HG03066 (cell line): Measurements from ENCODE around the gene MAGI1.
"Not testable (repeated sequence)": the region's sequence is repeated elsewhere in the genome, so short reads cannot be mapped to it uniquely, and the experiment has no call there.

Source experiments
- ATAC-seq: cut with Tn5 transposase; IDR thresholded peaks from one replicate; pipeline ENCODE4 v1.9.1; 2021; ENCODE audit warnings: low read depth; ENCODE audit not compliant: unreplicated experiment

MAGI1 gene

DNA sequence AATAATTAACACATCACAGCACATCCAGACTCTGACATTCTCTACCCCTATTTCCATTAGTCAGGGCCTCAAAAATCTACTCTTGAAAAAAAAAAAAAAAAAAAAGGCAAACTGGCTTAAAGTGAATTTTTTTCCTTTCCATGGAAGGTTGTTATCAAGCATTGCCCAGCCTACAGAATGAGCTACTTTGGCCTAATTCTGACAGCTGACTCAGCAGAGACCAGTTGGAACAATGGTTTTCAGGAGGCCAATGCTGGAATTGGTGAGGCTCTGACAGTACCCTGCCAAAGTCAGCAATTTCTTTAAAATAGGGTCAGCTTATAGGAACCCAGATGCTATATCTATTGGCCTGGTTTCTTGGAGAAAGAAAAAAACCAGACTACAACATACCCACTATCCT lies 454.7 kb downstream of the MAGI1 start:
- ATAC-seq = no peak

DNA sequence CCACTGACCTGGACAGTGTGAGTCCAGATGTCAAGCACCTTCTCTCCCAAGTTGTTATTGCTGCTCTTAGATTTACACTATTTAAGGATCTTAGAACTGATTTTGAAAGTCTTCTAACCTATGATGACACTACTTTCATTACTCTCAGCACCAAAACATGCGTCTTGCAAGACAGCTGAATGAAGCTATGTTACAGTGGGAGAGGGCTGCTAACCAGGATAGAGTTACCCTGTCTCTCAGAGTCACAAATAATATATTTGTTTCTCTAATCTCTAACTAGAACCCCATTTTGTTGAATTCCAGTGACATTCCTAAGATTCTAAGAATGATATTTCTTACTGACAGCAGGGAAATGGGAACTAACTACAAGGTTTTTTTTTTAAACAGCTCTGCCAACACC lies 455.5 kb downstream of the MAGI1 start:
- no peak for ATAC-seq

DNA sequence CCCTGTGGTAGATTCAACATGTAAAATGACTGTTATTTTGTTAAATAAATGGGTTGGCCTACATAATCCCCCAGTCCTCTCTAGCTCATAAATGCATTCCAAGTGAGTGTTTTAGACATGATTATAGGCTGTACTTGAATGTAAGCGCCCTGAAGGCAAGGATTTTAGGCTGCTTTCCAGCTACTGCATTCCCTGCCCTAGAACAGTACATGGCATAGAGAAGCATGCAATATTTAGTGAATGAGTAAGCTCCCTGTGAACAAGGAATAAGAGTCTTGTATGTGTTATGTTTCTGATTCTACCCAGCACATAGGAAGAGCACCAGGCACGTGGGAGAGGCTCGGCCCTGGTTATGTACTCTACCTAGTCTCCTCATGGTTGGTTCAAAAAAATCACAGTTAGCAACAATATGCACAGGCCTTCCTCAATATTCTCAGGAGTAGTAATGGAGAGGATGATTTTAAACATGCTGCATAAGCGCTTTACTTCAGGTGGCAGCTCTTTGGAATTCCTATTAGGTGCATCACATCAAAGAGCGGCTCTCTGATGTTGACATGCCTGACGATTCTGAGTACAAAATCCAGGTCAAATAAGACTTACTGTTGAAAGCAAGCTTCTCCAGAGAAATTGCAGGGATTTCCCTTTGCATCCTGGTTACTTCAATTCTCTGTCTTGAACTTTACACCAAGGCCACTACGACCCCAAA lies 456.6 kb downstream of the MAGI1 start:
- ATAC-seq = no peak

DNA sequence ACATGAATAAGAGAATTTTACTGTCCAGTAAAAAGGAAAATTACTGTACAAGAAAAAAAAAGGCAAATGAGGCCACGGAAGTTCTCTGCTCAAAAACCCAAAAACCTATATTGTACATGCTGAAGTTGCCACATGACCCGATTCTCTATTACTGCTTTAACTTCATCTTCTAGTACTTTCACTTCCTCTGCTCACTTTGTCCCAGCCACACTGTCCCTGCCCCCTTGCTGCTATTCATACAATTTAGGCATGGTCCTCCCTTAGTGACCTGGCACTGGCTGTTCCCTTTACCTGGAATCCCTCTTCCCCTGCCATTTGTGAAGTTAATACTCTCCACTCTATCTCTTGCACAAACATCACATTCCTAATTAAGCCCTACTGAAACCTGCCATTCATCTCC lies 457.4 kb downstream of the MAGI1 start:
- no peak for ATAC-seq

DNA sequence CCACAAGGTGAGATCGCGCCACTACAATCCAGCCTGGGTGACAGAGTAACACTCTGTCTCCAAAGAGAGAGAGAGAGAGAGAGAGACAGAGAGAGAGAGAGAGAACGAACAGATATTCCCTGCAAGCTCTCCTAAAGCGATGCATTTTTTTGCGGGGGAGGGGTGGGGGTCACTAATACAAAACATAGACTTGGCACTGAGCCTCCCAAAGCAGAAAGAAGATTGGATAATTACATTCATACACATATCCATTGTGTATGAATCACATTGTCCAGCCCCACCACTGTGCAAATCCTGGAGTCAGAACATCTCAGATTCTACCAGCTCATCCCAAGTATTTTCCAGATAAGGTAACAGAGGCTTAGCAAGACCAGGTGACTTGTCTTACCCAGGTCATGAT lies 459.9 kb downstream of the MAGI1 start:
- ATAC-seq = no peak

DNA sequence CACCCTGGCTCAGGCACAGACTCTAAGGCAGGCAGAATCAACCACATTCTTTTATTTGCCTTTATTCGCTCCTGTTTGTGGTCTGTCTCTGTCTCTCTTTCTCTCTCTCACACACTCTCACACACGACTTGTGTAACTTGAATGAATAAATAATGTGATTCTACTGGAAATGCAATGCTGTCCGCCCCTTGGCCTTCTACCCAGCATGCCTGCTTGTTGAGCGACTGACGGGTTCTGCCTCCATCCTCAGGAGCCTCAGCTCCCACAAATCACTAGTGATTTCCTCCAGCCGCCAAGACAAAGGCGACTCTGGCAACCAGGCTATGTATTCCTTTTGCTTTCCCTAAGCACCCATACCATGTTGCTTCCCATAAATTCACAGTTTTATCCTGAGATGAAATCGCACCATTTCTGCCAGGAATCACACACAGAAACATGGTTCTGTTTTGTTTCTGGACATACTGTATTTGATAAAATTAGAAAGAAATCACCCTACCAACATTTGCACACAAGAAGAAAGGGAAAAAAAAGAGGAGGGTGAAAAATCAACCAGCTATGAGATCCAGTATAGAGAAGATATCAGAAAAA lies 460.8 kb downstream of the MAGI1 start:
- no peak for ATAC-seq

DNA sequence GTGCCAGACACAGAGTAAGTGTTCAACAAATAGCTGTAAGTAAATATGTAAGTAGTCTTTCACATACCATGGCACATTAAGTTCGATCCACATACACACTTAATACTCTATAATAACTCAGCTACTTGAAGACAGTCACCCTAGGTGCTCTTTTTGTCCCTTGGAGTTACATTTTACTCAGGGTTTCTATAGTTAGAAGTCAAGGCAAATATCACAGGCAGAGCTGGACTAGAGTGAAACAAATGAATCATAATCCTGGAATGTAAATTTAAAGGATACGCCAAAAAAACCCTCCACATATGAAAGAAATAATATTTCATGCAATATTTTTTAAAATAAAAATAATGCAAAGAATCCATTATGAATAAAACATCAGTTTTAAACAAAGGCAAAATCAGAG lies 461.8 kb downstream of the MAGI1 start:
- ATAC-seq = no peak

DNA sequence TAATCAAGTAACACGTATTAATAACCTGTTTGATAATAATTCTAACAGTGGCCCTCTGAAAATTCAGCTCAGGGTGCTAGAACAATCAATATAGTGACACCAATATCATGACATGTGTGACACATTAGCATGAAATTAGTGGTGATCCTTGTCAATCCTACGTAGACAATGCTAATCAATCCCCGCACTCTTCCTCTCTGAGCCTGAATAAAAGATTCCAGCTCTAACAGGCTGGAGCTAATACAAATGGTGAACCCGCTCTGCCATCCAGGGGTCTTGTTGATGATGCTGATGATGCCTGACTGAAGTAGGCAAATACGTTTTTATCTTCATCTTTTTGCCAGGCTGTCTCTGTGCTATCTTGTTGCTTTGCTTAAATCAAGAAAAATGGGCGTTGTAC lies 462.5 kb downstream of the MAGI1 start:
- no peak for ATAC-seq

DNA sequence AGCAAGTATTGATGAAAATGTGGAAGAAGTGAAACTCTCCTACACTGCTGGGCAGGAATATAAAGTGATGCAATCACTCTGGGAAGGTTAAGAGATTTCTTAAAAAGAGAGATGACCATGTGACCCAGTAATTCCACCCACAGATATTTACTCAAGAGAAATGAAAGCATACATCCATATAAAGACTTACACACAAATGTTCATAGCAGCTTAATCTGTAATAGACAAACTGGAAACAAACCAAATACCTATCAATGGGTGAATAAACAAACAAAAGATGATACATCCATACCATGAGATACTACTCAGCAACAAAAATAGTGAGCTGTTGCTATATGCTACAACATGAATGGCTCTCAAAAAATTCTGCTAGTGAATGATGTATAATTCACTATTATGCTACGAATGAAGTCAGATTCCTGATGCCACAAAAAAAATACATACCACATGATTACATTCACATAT lies 463.3 kb downstream of the MAGI1 start:
- no peak for ATAC-seq

DNA sequence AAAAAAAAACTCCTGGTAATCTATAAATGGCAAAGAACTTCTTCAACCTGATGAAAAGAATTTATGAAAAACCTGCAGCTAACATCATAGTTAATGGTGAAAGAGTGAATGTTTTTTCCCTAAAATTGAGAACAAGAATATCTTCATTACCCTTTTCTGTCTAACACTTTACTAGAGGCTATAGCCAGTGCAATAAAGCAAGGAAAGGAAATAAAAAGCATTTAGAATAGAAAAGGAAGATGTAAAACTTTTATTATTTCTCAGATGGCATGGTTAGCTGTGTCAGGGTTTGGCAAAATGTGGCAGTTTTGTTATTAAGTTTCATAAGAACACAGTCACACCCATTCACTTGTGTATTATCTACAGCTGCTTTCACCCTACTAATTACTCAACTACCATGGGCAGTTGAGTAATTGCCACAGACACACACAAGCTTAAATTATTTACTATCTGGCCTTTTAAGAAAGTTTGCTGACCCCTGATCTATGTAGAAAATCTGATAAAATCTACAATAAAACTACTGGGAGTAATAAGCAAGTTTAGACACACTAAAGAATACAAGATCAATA lies 465.1 kb downstream of the MAGI1 start:
- ATAC-seq = no peak

DNA sequence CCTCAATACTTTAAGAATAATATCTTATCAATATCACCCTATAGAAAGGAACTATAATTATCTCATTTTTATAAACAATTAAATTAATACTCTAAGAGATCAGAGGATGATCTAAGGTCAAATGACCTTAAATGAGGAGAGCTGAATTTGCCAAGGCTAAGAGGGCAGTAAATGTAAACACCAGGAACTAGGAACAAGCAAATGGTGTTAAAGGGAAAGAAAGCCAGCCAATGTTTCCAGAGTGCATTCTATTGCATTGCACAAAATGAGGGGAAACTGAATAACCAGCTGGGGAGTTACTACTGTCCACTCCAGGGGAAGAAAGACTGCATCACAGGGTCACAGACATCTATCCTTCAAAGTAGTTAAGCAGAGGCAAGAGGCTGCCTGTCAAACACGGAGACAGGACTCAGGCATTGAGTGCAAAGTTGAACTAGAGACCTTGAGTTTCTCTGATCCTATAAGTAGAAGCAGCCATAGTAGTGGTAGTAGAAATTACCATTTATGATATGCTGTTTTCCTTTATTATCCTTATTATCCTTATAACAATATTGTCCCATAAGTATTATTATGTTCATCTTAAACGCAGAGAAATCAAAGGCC lies 466.4 kb downstream of the MAGI1 start:
- ATAC-seq = no peak

DNA sequence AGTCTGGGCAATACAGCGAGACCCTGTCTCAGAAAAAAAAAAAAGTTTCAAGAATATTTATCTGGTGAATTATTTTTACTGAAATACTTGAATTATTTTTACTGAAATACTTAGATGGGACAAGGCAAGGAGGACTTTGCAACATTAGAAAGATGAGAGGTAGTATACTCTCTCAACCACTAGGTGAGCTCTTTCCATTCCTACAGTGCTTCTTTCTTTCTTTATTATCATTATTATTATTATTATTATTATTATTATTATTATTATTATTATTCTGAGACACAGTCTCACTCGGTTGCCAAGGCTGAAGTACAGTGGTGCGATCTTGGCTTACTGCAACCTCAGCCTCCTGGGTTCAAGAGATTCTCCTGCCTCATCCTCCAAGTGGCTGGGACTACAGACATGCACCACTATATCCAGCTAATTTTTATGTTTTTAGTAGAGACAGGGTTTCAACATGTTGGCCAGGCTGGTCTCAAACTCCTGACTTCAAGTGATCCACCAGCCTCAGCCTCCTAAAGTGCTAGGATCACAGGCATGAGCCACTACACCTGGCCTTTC lies 468.8 kb downstream of the MAGI1 start:
- ATAC-seq = no peak

DNA sequence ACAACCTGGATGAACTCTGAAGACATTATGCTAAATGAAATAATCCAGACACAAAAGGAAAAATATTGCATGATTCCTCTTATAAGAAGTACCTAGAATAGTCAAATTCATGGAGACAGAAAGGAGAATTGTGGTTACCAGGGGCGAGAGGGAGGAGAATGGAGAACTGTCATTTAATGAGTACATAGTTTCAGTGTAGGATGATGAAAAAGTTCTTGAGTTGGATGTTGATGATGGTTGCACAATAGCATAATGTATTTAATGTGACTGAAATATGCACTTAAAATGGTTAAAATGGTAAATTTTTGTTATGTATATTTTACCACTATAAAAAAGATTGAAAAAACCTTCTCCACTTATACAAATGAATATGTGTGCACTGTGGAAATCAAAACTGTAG lies 469.6 kb downstream of the MAGI1 start:
- ATAC-seq = no peak

DNA sequence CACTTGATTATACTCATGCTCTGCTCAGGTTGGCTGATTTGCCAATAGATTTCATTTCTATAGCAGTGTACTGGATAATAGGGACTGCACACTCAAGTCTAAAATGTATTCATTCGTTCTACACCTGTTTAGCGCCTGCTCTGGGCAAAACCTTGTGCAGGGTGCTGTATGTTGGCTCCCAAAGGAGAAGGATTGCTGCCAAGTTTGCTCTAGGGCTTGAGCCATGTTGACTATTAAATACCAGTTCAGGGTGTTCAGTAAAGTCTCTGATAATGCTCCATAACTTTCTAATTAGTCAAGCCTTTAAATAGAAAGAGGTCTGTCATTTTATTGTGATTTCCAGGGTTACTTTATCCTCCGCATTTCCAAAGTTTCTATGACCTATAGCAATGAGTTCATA lies 470.2 kb downstream of the MAGI1 start:
- no peak for ATAC-seq

DNA sequence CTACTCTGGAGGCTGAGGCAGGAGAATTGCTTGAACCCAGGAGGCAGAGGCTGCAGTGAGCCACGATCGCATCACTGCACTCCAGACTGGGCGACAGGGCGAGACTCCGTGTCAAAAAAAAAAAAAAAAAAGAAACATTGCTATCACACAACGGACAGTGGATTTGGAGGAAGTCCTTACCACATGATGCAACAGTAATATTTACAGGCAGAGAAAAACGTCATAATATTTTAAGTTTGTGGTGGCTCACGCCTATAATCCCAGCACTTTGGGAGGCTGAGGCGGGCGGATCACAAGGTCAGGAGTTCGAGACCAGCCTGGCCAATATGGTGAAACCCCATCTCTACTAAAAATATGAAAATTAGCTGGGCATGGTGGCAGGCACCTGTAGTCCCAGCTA lies 473.0 kb downstream of the MAGI1 start:
- ATAC-seq = not testable (repeated sequence)

DNA sequence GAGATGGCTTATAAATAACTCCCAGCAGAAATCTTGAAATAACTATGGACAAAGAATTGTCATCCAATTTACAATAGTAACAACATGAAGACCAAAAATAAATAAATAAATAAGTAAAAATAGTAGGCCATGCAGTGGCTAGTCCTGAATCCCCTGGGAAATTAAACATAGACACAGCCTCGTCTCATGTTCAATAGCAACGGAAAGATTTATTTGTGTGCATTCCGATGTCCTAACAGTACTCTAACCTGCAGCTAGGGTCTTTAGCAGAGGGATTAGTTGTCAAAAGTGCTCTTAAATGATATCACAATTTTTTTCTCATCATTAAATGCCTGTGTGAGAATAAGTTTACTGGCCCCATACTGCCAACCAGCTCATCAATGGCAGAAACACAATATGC lies 474.2 kb downstream of the MAGI1 start:
- ATAC-seq = no peak

DNA sequence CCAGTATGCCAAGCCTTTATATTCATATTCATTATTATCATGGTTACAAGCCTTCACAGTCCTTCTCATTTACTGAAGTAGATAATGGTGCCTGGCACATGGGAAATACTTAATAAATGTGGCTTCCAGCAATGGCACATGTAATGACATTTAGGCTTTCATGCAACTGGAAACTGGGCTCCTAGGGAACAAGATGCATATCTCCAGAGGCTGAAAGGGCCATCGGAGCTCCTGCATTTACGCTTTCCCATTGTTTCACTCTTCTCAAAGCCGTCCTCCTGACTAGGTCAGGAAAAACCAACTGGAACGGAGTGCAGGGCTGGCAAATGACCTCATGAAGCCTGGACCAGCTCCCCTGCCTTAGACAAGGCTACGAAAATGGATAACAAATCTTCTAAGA lies 474.9 kb downstream of the MAGI1 start:
- no peak for ATAC-seq

DNA sequence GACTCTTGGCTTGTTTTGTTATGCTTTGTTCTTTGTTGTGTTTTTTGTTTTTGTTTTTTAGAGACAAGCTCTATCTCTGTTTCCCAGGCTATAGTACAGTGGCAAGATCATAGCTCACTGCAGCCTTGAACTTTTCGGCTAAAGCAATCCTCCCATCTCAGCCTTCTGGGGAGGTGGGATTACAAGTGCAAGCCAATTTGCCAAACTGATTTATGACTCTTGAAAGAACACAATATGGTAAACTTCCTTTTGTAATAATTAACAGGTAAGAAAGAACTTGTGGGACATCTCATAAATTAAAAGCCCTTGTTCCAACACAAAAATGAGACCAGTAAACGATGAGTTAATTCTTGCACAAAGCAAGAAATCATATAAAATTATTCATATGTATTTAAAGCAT lies 476.3 kb downstream of the MAGI1 start:
- ATAC-seq = no peak

DNA sequence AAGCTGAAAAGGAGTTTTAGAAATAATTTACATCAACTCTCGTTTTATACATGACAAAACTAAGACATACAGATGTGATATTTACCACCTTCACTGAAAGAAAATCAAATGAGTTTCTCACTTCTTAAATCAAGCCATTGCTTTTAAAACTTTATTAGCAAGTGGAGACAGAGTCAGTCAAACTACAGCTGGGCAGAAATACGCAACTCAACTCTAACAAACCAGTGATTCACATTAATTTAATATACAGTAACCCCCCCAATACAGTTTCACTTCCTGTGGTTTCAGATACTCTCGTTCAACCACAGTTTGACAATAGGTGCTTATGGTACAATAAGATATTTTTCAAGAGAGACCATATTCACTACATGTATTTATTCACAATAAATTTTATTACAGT lies 477.1 kb downstream of the MAGI1 start:
- ATAC-seq = no peak

DNA sequence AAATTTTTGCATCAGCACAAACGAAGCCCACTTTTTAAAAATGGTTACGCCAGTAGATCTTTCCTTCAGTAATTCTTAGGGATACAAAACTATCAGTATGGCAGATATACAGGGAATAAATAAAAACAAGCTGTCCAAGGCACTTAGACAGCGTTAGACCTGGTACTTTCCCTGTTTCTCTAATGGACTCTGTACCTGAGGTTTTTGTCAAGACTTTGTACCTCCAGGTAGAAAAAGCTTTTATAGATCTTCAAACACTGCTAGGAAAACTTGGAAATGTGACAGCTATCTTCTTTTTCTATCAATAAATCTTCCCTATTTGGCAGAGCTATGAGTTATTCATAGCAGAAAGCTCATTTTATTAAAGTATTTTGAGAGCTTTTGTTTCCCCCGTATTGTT lies 477.8 kb downstream of the MAGI1 start:
- ATAC-seq = no peak

DNA sequence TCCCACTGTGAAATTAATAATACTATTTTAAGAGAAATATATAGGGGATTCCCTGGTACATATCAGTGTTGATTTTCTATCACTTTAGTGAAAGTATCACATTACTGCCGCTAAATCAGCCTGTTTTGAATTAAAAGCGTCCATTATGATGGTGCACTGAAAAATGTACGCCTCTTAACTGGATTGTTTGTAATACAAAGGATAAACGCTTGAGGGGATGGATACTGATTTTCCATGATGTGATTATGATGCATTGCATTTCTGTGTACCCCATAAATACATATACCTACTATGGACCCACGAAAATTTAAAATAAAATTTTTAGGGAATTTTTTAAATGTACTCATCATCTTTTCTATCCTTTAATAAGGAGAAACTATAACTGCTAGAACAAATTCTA lies 478.6 kb downstream of the MAGI1 start:
- no peak for ATAC-seq

DNA sequence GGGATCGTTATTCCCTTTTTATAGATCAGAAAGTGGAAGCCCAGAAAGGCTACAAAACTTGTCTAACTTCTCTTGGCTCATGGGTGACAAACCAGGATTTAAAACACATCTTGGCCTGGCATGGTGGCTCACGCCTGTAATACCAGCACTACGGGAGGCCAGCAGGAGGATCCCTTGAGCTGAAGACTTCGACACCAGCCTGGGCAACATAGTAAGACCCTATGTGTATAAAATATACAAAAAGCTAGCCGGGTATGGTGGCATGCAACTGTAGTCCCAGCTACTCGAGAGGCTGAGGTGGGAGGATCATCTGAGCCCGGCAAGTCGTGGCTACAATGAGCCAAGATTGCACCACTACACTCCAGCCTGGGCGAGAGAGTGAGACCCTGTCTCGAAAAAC lies 479.1 kb downstream of the MAGI1 start:
- no peak for ATAC-seq
